Kidney epithelial cell (primary cell): Measurements from ENCODE around the gene C2CD4C. TPM values are rescaled to one million over a fixed set of nuclear protein-coding genes. Genes with fewer than 3 reads are reported as not detected.

Source experiments
- DNase-seq: peaks from one replicate; pipeline ENCODE4 v3.0.0-alpha.2; 2010; ENCODE audit warnings: low read depth
- H3K27me3 ChIP-seq: 2 replicates; pipeline ENCODE4 v1.6.0; 2011; ENCODE audit warnings: low read length; ENCODE audit not compliant: control insufficient read depth, insufficient read depth
- H3K36me3 ChIP-seq: 2 replicates; pipeline ENCODE4 v1.5.1; 2011; ENCODE audit warnings: low read length; ENCODE audit not compliant: control insufficient read depth, insufficient read depth
- H3K4me3 ChIP-seq: 2 replicates; pipeline ENCODE4 v1.5.1; 2011; ENCODE audit warnings: low read depth, mild to moderate bottlenecking, control low read depth, low read length
- total RNA-seq: library from RNA; depleted of rRNA; stranded (reverse); fragments of >200 nt; gene quantifications from 2 replicates; pipeline ENCODE4 v1.2.3, GENCODE V29; 2015
- TF ChIP-seq, protein P1 (sequence below): IDR thresholded peaks from 2 replicates; pipeline ENCODE4 v1.5.1; 2011; ENCODE audit warnings: mild to moderate bottlenecking, moderate library complexity, low read length, control low read depth, inconsistent platforms; ENCODE audit not compliant: insufficient read depth, poor library complexity, severe bottlenecking

Gene C2CD4C
- total RNA-seq, 1 donor from 2014 or later, result not detected

DNA sequence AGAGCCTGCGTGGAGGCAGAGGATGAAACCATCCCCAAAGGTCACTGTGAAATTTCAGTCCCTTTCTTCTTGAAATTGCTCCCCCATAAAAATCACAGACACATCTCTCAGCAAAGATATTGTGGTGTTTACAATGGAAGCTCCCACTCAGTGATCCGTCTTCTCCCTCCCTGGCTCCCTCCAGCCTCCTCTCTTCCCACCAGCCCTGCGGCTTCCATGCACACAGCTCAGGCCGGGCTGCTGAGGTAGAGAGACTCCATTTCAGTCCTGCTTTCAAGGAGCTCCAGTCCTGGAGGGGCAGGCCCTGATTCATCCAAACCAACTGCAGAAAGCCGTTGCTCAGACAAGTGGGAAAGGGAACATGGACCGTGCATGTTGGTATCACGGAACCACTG is 40.3 kb downstream of the C2CD4C start:
- peaks cover 49% of the 10 kb centered on the region for H3K27me3 ChIP-seq
- TF ChIP-seq, protein P1, sequence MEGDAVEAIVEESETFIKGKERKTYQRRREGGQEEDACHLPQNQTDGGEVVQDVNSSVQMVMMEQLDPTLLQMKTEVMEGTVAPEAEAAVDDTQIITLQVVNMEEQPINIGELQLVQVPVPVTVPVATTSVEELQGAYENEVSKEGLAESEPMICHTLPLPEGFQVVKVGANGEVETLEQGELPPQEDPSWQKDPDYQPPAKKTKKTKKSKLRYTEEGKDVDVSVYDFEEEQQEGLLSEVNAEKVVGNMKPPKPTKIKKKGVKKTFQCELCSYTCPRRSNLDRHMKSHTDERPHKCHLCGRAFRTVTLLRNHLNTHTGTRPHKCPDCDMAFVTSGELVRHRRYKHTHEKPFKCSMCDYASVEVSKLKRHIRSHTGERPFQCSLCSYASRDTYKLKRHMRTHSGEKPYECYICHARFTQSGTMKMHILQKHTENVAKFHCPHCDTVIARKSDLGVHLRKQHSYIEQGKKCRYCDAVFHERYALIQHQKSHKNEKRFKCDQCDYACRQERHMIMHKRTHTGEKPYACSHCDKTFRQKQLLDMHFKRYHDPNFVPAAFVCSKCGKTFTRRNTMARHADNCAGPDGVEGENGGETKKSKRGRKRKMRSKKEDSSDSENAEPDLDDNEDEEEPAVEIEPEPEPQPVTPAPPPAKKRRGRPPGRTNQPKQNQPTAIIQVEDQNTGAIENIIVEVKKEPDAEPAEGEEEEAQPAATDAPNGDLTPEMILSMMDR, result no peak
- no peak for DNase-seq
- no peak overlapping the region for H3K4me3 ChIP-seq
- no peaks in the 10 kb centered on the region for H3K36me3 ChIP-seq

GRCh38 chr19:367963-368629 is 40.9 kb downstream of the C2CD4C start:
- DNase-seq, result no peak
- no peak overlapping the region for H3K4me3 ChIP-seq
- TF ChIP-seq, protein P1, result no peak
- peaks cover 45% of the 10 kb centered on the region for H3K27me3 ChIP-seq
- no peaks in the 10 kb centered on the region for H3K36me3 ChIP-seq

GRCh38 chr19:367561-367960 is 41.4 kb downstream of the C2CD4C start:
- TF ChIP-seq, protein P1, result no peak
- H3K36me3 ChIP-seq, result no peaks in the 10 kb centered on the region
- peaks cover 41% of the 10 kb centered on the region for H3K27me3 ChIP-seq
- H3K4me3 ChIP-seq, result no peak overlapping the region
- no peak for DNase-seq

- Histone ChIP-seq H3K4me3 (no peak overlapping the region), H3K36me3 (no peaks in the 10 kb centered on the region), H3K27me3 (peaks cover 37% of the 10 kb centered on the region)
- no peak for DNase-seq
- TF ChIP-seq, protein P1, result no peak
Observed at GRCh38 chr19:366951-367350, 42.0 kb downstream of the C2CD4C start.

DNA sequence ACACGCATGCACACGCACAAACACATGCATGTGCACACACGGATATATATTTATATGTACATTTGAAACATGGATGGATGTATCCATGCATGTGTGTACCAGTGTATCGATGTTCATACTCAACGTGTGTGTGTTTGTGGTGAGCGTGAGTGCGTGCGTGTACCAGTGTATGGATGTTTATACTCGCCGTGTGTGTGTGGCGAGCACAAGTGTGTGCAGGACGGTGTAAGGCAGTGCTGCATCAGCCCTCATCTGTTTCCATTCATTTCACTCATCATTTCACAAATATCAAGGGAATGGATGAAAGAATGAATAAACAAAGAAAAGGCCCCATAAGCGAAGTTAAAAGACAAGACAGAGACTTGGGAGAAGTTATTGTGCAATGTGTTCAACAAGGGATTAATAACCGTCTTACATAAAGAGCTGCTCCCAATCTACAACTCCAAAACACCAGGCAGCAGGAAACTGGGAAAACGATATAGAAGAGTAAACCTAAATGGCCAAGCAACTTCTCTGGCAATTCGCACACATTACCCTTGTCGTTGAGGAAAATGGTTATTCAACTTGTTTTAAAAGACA is 42.7 kb downstream of the C2CD4C start:
- TF ChIP-seq, protein P1, result no peak
- DNase-seq, result no peak
- Histone ChIP-seq H3K4me3 (no peak overlapping the region), H3K36me3 (no peaks in the 10 kb centered on the region), H3K27me3 (peaks cover 31% of the 10 kb centered on the region)
